Muscle layer of duodenum (tissue), 2 donors: ENCODE results near the gene SSBP3.
"Not testable (repeated sequence)": the region's sequence is repeated elsewhere in the genome, so short reads cannot be mapped to it uniquely, and the experiment has no call there.

Source experiments
- H3K27ac ChIP-seq: one replicate; pipeline ENCODE4 v1.7.0; 2013; ENCODE audit warnings: mild to moderate bottlenecking, low read length
- H3K27me3 ChIP-seq: one replicate; pipeline ENCODE4 v1.7.0; 2013; ENCODE audit warnings: low read depth, mild to moderate bottlenecking, control low read depth, low read length
- H3K36me3 ChIP-seq, 2 donors: one replicate each; pipeline ENCODE4 v1.7.0; 2013; ENCODE audit warnings: low read length in 2 of 2, control low read depth in 1 of 2, mild to moderate bottlenecking in 1 of 2; ENCODE audit not compliant: insufficient read depth in 2 of 2, control insufficient read depth in 1 of 2
- H3K4me1 ChIP-seq, 2 donors: one replicate each; pipeline ENCODE4 v1.7.0; 2013; ENCODE audit warnings: low read length in 2 of 2, mild to moderate bottlenecking in 2 of 2, control low read depth in 1 of 2, moderate library complexity in 1 of 2; ENCODE audit not compliant: insufficient read depth in 2 of 2, control insufficient read depth in 1 of 2
- H3K4me3 ChIP-seq, 2 donors: one replicate each; pipeline ENCODE4 v1.7.0; 2013; ENCODE audit warnings: low read length in 2 of 2, low read depth in 1 of 2, mild to moderate bottlenecking in 1 of 2
- H3K9me3 ChIP-seq, 2 donors: one replicate each; pipeline ENCODE4 v1.7.0; 2013; ENCODE audit warnings: low read length in 2 of 2, control low read depth in 1 of 2, mild to moderate bottlenecking in 1 of 2; ENCODE audit not compliant: control insufficient read depth in 1 of 2
- donor health status: healthy.

Gene SSBP3

DNA sequence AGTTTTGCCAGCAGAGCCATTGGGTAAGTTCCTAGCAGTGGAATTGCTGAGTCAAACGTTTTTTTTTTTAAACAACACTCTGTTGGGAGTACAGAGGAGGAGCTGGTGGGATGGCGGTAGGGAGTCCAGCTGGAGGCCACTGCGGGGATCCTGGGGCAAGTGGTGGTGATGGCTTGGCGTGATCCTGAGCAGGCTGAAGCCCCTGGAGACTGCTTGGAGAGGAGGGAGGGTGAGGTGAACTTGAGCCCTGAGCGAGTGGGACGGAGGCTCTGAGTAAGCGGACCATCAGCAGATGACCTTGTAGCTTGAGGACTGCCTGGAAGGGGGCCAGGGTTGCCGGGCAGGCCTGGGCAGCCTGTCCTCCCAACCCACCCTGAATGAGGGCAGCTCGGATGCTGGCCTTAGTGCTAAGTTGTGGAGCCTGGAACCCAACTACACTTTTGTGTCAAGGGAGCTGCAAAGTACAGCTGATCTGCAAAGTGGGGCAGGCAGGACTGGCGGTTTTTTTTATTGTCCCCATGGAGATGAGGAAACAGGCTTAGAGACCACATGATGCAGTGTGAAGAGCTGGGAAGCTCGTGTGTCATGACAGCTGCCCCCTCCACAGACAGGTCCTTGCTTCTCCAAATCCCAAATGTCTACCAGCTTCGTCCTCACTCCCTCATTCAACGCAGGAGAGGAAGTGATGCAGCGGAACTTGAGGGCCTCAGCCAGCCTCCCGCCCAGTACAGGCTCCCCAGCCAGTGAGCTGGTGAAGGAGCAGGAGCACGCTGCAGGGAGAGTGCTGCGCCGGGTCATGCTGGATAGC, 186.0 kb downstream of the SSBP3 start:
- H3K27ac ChIP-seq: peak overlapping the region; percentile 18
- peaks cover 27 to 34% of the 10 kb centered on the region in 2 donors for H3K36me3 ChIP-seq
- no peaks in the 10 kb centered on the region for H3K9me3 ChIP-seq
- H3K4me3 ChIP-seq: no peak overlapping the region
- H3K4me1 ChIP-seq: peaks cover 0 to 22% of the 10 kb centered on the region in 2 donors
- no peaks in the 10 kb centered on the region for H3K27me3 ChIP-seq

DNA sequence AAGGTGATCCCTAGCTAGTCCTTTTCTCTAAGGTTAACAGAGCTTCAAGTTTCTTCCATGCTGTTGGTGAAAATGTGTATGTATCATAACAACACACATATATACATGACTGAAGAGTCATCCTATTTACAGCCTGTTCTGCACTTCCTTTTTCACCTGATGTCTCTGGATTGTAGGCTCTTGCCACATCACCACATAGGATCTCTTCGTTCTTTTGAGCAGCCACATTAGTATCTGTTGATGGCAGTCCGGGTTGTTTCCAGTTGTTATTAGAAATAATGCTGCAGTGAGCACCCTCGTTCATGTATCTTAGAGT, 186.5 kb downstream of the SSBP3 start:
- H3K4me1 ChIP-seq: peaks cover 0 to 22% of the 10 kb centered on the region in 2 donors
- H3K36me3 ChIP-seq: peaks cover 32 to 40% of the 10 kb centered on the region in 2 donors
- H3K9me3 ChIP-seq: no peaks in the 10 kb centered on the region
- peak overlapping the region; percentile 18 for H3K27ac ChIP-seq
- no peak overlapping the region for H3K4me3 ChIP-seq
- no peaks in the 10 kb centered on the region for H3K27me3 ChIP-seq

DNA sequence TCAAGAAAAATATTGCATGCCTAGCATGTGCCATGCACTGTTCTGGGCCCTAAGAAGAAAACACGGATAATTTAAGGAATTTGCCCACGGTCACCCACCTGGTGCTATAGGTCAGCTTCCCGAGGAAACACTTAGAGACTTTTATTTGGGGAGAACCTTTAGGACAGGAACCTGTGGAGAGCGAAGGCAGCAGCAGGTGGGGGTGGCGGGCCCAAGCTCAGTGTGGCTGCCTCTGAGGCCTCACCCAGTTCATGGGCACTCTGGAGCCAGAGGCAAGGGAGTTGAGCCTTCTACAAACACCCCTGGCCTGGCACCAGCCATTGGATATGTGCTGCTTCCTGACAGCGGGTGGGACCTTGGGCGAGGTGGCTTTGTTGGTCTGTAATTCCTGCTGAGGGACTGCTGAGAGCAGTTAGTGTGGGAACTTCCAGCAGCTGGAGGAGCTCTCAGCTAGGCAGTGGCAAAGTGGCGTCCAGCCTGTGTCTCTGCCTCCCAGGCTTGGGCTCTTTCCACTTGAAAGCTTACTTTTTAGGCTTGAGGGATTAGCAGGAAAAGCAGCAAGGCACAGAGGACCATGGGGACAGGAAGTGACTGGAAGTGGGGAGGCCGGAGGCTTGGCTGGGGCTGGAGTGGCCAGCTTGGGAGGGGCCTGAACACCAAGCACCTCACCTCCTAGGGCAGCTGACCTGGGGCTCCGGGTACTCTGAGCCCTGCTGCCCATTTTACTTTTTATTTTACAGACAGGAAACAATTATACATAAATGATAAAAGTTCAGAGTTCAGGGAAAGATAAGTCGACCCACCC, 187.1 kb downstream of the SSBP3 start:
- no peaks in the 10 kb centered on the region for H3K27me3 ChIP-seq
- H3K9me3 ChIP-seq: no peaks in the 10 kb centered on the region
- peaks cover 0 to 22% of the 10 kb centered on the region in 2 donors for H3K4me1 ChIP-seq
- no peak overlapping the region for H3K4me3 ChIP-seq
- H3K36me3 ChIP-seq: peaks cover 38 to 45% of the 10 kb centered on the region in 2 donors
- H3K27ac ChIP-seq: peak overlapping the region; percentile 18

DNA sequence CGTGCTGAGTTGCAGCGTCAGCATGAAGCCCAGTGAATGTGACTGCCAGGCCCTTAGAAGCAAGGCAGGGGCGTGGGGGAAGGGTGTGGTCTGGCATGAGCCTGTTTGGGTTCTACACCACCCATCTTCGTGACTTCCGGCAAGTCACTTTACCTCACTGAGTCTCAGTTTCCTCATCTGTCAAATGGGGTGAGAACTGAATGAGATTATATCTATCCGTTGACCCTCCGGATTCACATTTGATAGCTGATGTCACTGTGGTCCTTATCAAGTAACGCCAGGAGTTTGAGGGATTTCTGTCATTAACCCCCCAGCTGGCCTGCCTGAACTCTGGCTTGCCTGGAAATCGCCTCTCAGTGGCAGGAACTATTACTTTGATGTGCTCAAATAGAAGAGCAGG, 190.7 kb downstream of the SSBP3 start:
- peaks cover 0 to 22% of the 10 kb centered on the region in 2 donors for H3K4me1 ChIP-seq

DNA sequence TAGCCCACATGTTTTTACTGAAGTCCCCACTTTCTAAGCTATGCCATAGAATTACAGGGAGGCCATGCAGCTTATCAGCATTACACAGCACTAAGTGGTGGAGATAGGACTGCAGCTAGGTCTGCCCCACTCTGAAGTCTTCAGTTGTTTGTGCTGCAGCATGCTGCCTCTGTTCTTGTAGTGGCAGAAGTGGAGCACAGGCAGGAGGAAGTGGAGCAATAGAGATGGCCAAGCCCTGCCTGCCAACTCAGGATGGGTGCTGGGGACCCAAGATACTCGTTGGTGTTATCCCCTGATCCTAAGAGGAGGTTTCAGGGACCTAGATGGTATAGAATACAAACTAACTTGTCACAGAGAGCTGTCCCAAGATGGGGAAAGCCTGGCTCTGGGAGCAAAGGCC, 193.3 kb downstream of the SSBP3 start:
- H3K36me3 ChIP-seq: peaks cover 79 to 97% of the 10 kb centered on the region in 2 donors
- H3K27me3 ChIP-seq: no peaks in the 10 kb centered on the region
- no peak overlapping the region for H3K27ac ChIP-seq
- H3K4me3 ChIP-seq: no peak overlapping the region
- H3K9me3 ChIP-seq: no peaks in the 10 kb centered on the region
- no peaks in the 10 kb centered on the region for H3K4me1 ChIP-seq

More for the DNA sequence above, 190.7 kb downstream of the SSBP3 start:
- no peaks in the 10 kb centered on the region for H3K9me3 ChIP-seq
- H3K4me3 ChIP-seq: no peak overlapping the region
- no peaks in the 10 kb centered on the region for H3K27me3 ChIP-seq
- H3K36me3 ChIP-seq: peaks cover 72 to 74% of the 10 kb centered on the region in 2 donors
- no peak overlapping the region for H3K27ac ChIP-seq

DNA sequence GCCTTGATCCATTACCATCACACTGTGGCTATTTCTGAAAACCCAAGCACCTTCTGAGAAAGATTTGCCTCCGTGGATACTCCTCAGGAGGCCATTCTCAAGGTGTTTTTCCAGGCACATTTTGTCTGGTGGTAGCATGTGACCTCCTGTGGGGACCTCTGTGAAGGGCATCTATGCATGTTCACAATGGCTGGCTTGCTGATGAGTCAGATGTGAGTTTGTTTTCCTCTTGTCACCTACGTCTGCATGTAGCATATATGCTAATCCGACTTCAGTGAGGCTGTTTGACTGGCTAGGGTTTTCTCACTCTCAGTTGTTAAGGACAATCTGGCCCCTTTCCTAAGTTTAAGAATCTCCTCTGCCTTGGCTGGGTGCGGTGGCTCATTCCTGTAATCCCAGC, 198.3 kb downstream of the SSBP3 start:
- not testable (repeated sequence) for H3K4me3 ChIP-seq, H3K4me1 ChIP-seq, H3K27me3 ChIP-seq, H3K27ac ChIP-seq, H3K9me3 ChIP-seq
- H3K36me3 ChIP-seq: peaks cover 58 to 78% of the 10 kb centered on the region in 2 donors

DNA sequence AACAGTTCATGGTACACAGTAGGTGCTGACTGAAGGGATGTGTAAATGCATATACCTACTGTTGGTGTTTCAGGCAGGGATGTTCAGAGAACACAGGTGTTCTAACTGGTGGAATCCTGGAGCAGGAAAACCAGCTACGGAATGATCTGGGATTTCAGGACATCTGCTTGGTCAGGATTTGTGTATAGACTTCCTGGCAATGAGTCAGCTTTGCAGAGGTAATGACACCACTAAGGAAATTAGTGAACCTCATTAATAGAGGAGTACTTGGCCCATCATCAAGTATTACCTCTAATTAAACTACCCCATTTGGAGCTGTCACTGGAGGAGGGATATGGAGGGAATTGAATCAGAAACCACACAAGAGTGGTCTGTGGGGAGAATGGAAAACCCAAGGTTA, 198.9 kb downstream of the SSBP3 start:
- no peak overlapping the region for H3K4me3 ChIP-seq
- H3K36me3 ChIP-seq: peaks cover 52 to 76% of the 10 kb centered on the region in 2 donors
- H3K4me1 ChIP-seq: no peaks in the 10 kb centered on the region
- no peaks in the 10 kb centered on the region for H3K27me3 ChIP-seq
- H3K9me3 ChIP-seq: no peaks in the 10 kb centered on the region
- H3K27ac ChIP-seq: no peak overlapping the region

DNA sequence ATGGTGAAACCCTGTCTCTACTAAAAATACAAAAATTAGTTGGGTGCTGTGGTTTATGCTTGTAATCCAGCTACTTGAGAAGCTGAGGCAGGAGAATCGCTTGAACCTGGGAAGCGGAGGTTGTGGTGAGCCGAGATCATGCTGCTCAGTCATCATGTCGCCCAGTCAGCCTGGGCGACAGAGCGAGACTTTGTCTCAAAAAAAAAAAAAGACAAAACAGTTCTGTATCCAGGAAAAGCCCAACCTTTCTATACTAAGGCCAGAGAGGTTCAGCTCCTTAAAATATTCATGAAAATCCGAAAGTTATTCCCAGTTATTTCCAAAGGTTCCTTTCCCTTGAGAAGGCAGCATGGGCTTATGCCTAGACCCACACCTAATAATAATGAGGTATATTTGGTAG, 202.0 kb downstream of the SSBP3 start:
- Histone ChIP-seq H3K9me3 (no peaks in the 10 kb centered on the region), H3K36me3 (peaks cover 30 to 47% of the 10 kb centered on the region in 2 donors), H3K4me3 (no peak overlapping the region), H3K27ac (no peak overlapping the region), H3K4me1 (peaks cover 14 to 18% of the 10 kb centered on the region in 2 donors), H3K27me3 (no peaks in the 10 kb centered on the region)

DNA sequence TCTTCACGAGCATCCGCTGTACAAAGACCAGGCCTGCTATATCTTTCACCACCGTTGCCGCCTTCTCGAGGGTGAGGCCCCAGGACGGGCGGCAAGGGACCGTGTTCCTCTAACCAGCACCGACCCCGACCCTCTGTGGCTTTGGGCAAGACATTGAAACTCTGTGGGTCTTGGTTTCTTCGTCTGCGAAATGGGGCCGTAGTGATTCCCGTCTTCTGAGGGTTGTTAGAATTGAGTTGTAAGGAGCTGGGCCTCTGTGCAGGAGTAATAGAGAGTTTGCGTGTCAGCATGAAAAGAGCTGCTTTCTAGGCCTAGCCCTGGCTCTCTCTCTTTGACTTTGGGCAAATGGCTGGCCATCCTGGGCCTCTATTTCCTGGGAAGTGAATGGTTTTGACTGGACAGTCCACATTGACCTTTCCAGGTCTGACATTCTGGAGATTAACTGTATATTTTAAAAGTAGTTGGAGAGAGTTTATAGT, 205.6 kb downstream of the SSBP3 start:
- Histone ChIP-seq H3K36me3 (peaks cover 13 to 21% of the 10 kb centered on the region in 2 donors), H3K4me1 (peaks cover 18 to 22% of the 10 kb centered on the region in 2 donors), H3K27ac (peak overlapping the region; percentile 60), H3K9me3 (no peaks in the 10 kb centered on the region), H3K27me3 (no peaks in the 10 kb centered on the region), H3K4me3 (peak overlapping the region; percentile 97 to 99)

DNA sequence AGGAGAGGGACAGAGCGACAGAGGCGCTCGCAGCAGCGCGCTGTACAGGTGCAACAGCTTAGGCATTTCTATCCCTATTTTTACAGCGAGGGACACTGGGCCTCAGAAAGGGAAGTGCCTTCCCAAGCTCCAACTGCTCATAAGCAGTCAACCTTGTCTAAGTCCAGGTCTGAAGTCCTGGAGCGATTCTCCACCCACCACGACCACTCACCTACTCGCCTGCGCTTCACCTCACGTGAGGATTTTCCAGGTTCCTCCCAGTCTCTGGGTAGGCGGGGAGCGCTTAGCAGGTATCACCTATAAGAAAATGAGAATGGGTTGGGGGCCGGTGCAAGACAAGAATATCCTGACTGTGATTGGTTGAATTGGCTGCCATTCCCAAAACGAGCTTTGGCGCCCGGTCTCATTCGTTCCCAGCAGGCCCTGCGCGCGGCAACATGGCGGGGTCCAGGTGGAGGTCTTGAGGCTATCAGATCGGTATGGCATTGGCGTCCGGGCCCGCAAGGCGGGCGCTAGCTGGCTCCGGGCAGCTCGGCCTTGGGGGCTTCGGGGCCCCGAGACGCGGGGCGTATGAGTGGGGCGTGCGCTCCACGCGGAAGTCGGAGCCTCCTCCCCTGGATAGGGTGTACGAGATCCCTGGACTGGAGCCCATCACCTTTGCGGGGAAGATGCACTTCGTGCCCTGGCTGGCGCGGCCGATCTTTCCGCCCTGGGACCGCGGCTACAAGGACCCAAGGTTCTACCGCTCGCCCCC, 206.3 kb downstream of the SSBP3 start, which contains the start of the genes CYB5RL and MRPL37:
Gene CYB5RL, minus strand, starts transcription at position 266 of the 754 bp plus-strand sequence. CDS start 4,414 bp downstream, outside the sequence.
Gene MRPL37, plus strand, starts transcription at position 403 of the 754 bp plus-strand sequence. Its CDS starts 77 bp downstream, at position 480.
- peaks cover 18 to 22% of the 10 kb centered on the region in 2 donors for H3K4me1 ChIP-seq
- no peaks in the 10 kb centered on the region for H3K27me3 ChIP-seq
- H3K27ac ChIP-seq: peak within 1 kb of the TSS; percentile 60
- H3K9me3 ChIP-seq: no peaks in the 10 kb centered on the region
- H3K4me3 ChIP-seq: peak within 1 kb of the TSS; percentile 97 to 99
- H3K36me3 ChIP-seq: peaks cover 11 to 20% of the 10 kb centered on the region in 2 donors
